GM23338 (cell line): ENCODE data around the gene MGAT3. TPM values are rescaled to one million over a fixed set of nuclear protein-coding genes. Genes with fewer than 3 reads are reported as not detected.

Experiments used
- ATAC-seq: fragments of 200-7000 bp; cut with Tn5 transposase; 3 replicates; pipeline ENCODE4 v1.9.1; 2020
- DNase-seq: peaks from one replicate; pipeline ENCODE4 v3.0.0-alpha.2; 2015; ENCODE audit warnings: low spot score
- H2AFZ ChIP-seq: fragments of 200-600 bp; sonication (generic); 2 replicates; pipeline ENCODE4 v1.8.0; 2016; ENCODE audit warnings: antibody characterized with exemption, mild to moderate bottlenecking, moderate library complexity
- H3F3A ChIP-seq: fragments of 200-600 bp; sonication (generic); replicated peaks from 2 replicates; pipeline ENCODE4 v1.8.0; 2017; ENCODE audit warnings: antibody characterized with exemption, mixed run types, low read depth
- H3K27ac ChIP-seq: fragments of 200-600 bp; sonication (generic); 2 replicates; pipeline ENCODE4 v1.6.1; 2016; ENCODE audit warnings: low read depth
- H3K27me3 ChIP-seq: fragments of 200-600 bp; sonication (generic); 2 replicates; pipeline ENCODE4 v1.8.0; 2016; ENCODE audit warnings: mild to moderate bottlenecking, mixed run types, moderate library complexity; ENCODE audit not compliant: insufficient read depth
- H3K36me3 ChIP-seq: fragments of 200-600 bp; sonication (generic); 2 replicates; pipeline ENCODE4 v1.8.0; 2016; ENCODE audit warnings: mild to moderate bottlenecking; ENCODE audit not compliant: insufficient read depth
- H3K4me1 ChIP-seq: fragments of 200-600 bp; sonication (generic); 2 replicates; pipeline ENCODE4 v1.8.0; 2016; ENCODE audit warnings: mild to moderate bottlenecking, moderate library complexity; ENCODE audit not compliant: insufficient read depth
- H3K4me2 ChIP-seq: fragments of 200-600 bp; sonication (generic); 2 replicates; pipeline ENCODE4 v1.7.1; 2017; ENCODE audit warnings: mixed run types
- H3K4me3 ChIP-seq: fragments of 200-600 bp; sonication (generic); 2 replicates; pipeline ENCODE4 v1.6.1; 2016; ENCODE audit warnings: mixed run types
- H3K79me2 ChIP-seq: fragments of 200-600 bp; sonication (generic); replicated peaks from 2 replicates; pipeline ENCODE4 v1.8.0; 2017; ENCODE audit warnings: mild to moderate bottlenecking; ENCODE audit not compliant: insufficient read depth
- H3K9me2 ChIP-seq: fragments of 200-600 bp; sonication (generic); 2 replicates; pipeline ENCODE4 v1.8.0; 2017; ENCODE audit not compliant: insufficient read depth
- H4K20me1 ChIP-seq: fragments of 200-600 bp; sonication (generic); replicated peaks from 2 replicates; pipeline ENCODE4 v1.8.0; 2017; ENCODE audit warnings: mild to moderate bottlenecking; ENCODE audit not compliant: insufficient read depth
- H3K27ac Mint-ChIP-seq: 2 replicates; pipeline ENCODE4 v1.8.0; 2020; ENCODE audit warnings: inconsistent platforms, mild to moderate bottlenecking, moderate library complexity, mixed read lengths
- H3K27me3 Mint-ChIP-seq: 3 replicates; pipeline ENCODE4 v1.8.0; 2022; ENCODE audit warnings: low read depth, mild to moderate bottlenecking, moderate library complexity, mixed read lengths, inconsistent platforms; ENCODE audit not compliant: insufficient read depth, poor library complexity
- H3K36me3 Mint-ChIP-seq: 3 replicates; pipeline ENCODE4 v1.8.0; 2021; ENCODE audit warnings: low read depth, mild to moderate bottlenecking, inconsistent platforms, moderate library complexity, mixed read lengths
- H3K4me1 Mint-ChIP-seq: 3 replicates; pipeline ENCODE4 v1.8.0; 2020; ENCODE audit warnings: mild to moderate bottlenecking, inconsistent platforms, mixed read lengths
- H3K4me3 Mint-ChIP-seq: 3 replicates; pipeline ENCODE4 v1.8.0; 2021; ENCODE audit warnings: moderate library complexity, mild to moderate bottlenecking, inconsistent platforms, mixed read lengths
- H3K9me3 Mint-ChIP-seq: 3 replicates; pipeline ENCODE4 v1.8.0; 2020; ENCODE audit warnings: moderate library complexity, mild to moderate bottlenecking, inconsistent platforms, mixed read lengths
- CREB1 ChIP-seq: fragments of 250-450 bp; sonication (Bioruptor Pico); IDR thresholded peaks from 2 replicates; pipeline ENCODE4 v1.5.0; 2020; ENCODE audit warnings: low read depth, mild to moderate bottlenecking, moderate library complexity
- ETS1 ChIP-seq: IDR thresholded peaks from 2 replicates; pipeline ENCODE4 v1.6.1; 2016; ENCODE audit warnings: antibody characterized with exemption
- EZH2 ChIP-seq: fragments of 200-600 bp; sonication (generic); IDR thresholded peaks from one replicate; pipeline ENCODE4 v1.8.0; 2017; ENCODE audit warnings: antibody characterized with exemption, mild to moderate bottlenecking, low read depth; ENCODE audit not compliant: unreplicated experiment
- JUNB ChIP-seq: IDR thresholded peaks from one replicate; pipeline ENCODE4 v1.6.1; 2016; ENCODE audit warnings: antibody characterized with exemption; ENCODE audit not compliant: unreplicated experiment
- POLR2AphosphoS5 ChIP-seq: IDR thresholded peaks from 2 replicates; pipeline ENCODE4 v1.6.1; 2016; ENCODE audit warnings: antibody characterized with exemption, low read depth
- STAT1 ChIP-seq: IDR thresholded peaks from one replicate; pipeline ENCODE4 v1.6.1; 2016; ENCODE audit warnings: antibody characterized with exemption; ENCODE audit not compliant: unreplicated experiment
- ZNF114 ChIP-seq: fragments of 250-450 bp; sonication (Bioruptor Pico); IDR thresholded peaks from 2 replicates; pipeline ENCODE4 v1.5.0; 2020; ENCODE audit warnings: mild to moderate bottlenecking, moderate library complexity
- ZNF462 ChIP-seq: fragments of 250-450 bp; sonication (Bioruptor Pico); IDR thresholded peaks from 2 replicates; pipeline ENCODE4 v1.5.0; 2020; ENCODE audit warnings: mild to moderate bottlenecking, moderate library complexity
- polyA plus RNA-seq: library from polyadenylated mRNA; unstranded; fragments of >200 nt; fragmentation: Nextera tagmentation; extraction: Ambion mirVana; gene quantifications from 2 replicates; pipeline ENCODE4 v1.2.1, GENCODE V29; 2016
- total RNA-seq: library from RNA; depleted of rRNA; stranded (reverse); fragments of >200 nt; shearing (Covaris generic); gene quantifications from 2 replicates; pipeline ENCODE4 v1.2.3, GENCODE V29; 2014

MGAT3 gene
- total and polyA plus RNA-seq, 2 experiments from 2014 or later, result 1.7 to 10.2 TPM

- H3K4me3 Mint-ChIP-seq, result peak overlapping the region; percentile 29; the same call in 1 of the 3 replicates
Observed at GRCh38 chr22:39524753-39525657, 68.2 kb downstream of the MGAT3 start.

DNA sequence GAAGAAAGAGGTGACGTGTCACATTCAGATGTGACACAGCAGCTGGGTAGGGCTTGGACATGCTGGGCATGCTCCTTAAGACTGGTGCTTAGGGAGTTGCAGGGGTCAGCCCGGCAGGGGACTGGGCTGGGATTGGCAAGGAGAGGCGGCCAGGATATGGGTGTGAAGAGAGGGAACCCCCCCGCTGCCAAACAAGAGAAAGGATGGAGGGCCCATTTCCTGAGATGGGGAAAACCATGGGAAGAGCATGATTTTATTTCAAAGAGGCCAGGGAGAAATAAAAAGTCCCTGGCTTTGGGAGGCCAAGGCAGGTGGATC lies 68.8 kb downstream of the MGAT3 start:
- H3K4me3 ChIP-seq, result no peak overlapping the region
- H3K27ac Mint-ChIP-seq, result peak overlapping the region; percentile 4; the same call in 1 of the 2 replicates
- TF ChIP-seq ZNF114 (CRISPR knock-in tag), result no peak
- TF ChIP-seq EZH2, result no peak
- no peaks in the 10 kb centered on the region for H3K27me3 ChIP-seq
- H4K20me1 ChIP-seq, result peaks cover 47% of the 10 kb centered on the region
- H3K4me2 ChIP-seq, result no peak overlapping the region
- ATAC-seq (no peak), DNase-seq (no peak)
- H2AFZ ChIP-seq, result no peak overlapping the region
- peak overlapping the region; percentile 17; the same call in 2 of the 3 replicates for H3K4me3 Mint-ChIP-seq
- H3K4me1 Mint-ChIP-seq, result peaks cover 53% of the 10 kb centered on the region
- H3K79me2 ChIP-seq, result peaks cover 31% of the 10 kb centered on the region
- no peaks in the 10 kb centered on the region for H3K9me2 ChIP-seq
- H3K27me3 Mint-ChIP-seq, result peaks cover 52% of the 10 kb centered on the region
- H3K36me3 ChIP-seq, result peaks cover 31% of the 10 kb centered on the region
- peaks cover 8% of the 10 kb centered on the region; the same call in 2 of the 3 replicates for H3K9me3 Mint-ChIP-seq
- H3K27ac ChIP-seq, result peak overlapping the region; percentile 59; the same call in 1 of the 2 replicates
- H3K36me3 Mint-ChIP-seq, result peaks cover 79% of the 10 kb centered on the region
- peaks cover 36% of the 10 kb centered on the region for H3K4me1 ChIP-seq
- peaks cover 64% of the 10 kb centered on the region for H3F3A ChIP-seq

More at GRCh38 chr22:39524753-39525657, 68.2 kb downstream of the MGAT3 start:
- H2AFZ ChIP-seq, result no peak overlapping the region
- Mint-ChIP-seq H3K27me3 (peaks cover 54% of the 10 kb centered on the region), H3K4me1 (peaks cover 49% of the 10 kb centered on the region), H3K36me3 (peaks cover 79% of the 10 kb centered on the region), H3K9me3 (peaks cover 10% of the 10 kb centered on the region; the same call in 2 of the 3 replicates), H3K27ac (peak overlapping the region; percentile 22)
- H3K79me2 ChIP-seq, result peaks cover 27% of the 10 kb centered on the region
- TF ChIP-seq POLR2AphosphoS5 (peak; percentile 12; the same call in 1 of the 2 replicates), CREB1 (CRISPR knock-in tag) (no peak)
- no peak overlapping the region for H3K4me2 ChIP-seq
- peaks cover 60% of the 10 kb centered on the region for H3F3A ChIP-seq
- ATAC-seq (no peak; the same call in 2 of the 3 replicates), DNase-seq (no peak)
- H3K36me3 ChIP-seq, result peaks cover 28% of the 10 kb centered on the region
- no peak overlapping the region for H3K4me3 ChIP-seq
- no peaks in the 10 kb centered on the region for H3K27me3 ChIP-seq
- peak overlapping the region; percentile 59; the same call in 1 of the 2 replicates for H3K27ac ChIP-seq
- peaks cover 42% of the 10 kb centered on the region for H4K20me1 ChIP-seq
- H3K4me1 ChIP-seq, result peaks cover 36% of the 10 kb centered on the region
- H3K9me2 ChIP-seq, result no peaks in the 10 kb centered on the region

DNA sequence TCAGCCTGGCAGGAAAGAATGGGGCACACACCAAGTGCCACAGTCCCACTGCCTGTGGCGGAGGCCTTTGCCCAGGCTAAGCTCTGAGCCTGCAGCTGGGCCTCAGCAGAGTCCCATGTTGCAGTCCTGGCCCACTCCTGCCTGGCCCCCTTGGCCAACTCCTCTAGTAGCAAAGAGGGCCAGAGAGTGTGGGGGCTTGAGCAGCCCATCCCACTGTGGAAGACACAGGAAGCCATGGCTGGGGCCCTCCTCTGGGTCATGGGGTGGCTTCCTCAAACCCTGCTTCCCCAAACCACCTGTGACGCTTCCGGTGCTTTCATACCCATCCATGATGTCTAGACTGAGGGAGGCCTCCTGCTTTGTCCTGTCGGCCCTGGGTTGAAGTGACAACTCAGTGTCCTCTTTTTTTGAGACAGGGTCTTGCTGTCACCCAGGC lies 69.9 kb downstream of the MGAT3 start:
- ATAC-seq (no peak), DNase-seq (no peak)
- peaks cover 61% of the 10 kb centered on the region for H3K4me1 Mint-ChIP-seq
- Histone ChIP-seq H3K4me2 (no peak overlapping the region), H3K36me3 (peaks cover 24% of the 10 kb centered on the region), H3K4me3 (no peak overlapping the region), H2AFZ (no peak overlapping the region), H3K9me2 (no peaks in the 10 kb centered on the region), H3K79me2 (peaks cover 29% of the 10 kb centered on the region), H4K20me1 (peaks cover 45% of the 10 kb centered on the region), H3F3A (peaks cover 63% of the 10 kb centered on the region), H3K4me1 (peaks cover 44% of the 10 kb centered on the region), H3K27ac (no peak overlapping the region), H3K27me3 (no peaks in the 10 kb centered on the region)
- H3K27ac Mint-ChIP-seq, result no peak overlapping the region
- H3K4me3 Mint-ChIP-seq, result no peak overlapping the region
- H3K36me3 Mint-ChIP-seq, result peaks cover 76% of the 10 kb centered on the region
- peaks cover 46% of the 10 kb centered on the region for H3K27me3 Mint-ChIP-seq
- peaks cover 8% of the 10 kb centered on the region; the same call in 2 of the 3 replicates for H3K9me3 Mint-ChIP-seq
- TF ChIP-seq ZNF462 (CRISPR knock-in tag) (no peak), JUNB (no peak), ETS1 (no peak), STAT1 (no peak)
